HG03108 (cell line): Measurements from ENCODE around the gene EIF4B.
"Not testable (repeated sequence)": the region's sequence is repeated elsewhere in the genome, so short reads cannot be mapped to it uniquely, and the experiment has no call there.

Experiments
- ATAC-seq: cut with Tn5 transposase; IDR thresholded peaks from one replicate; pipeline ENCODE4 v1.9.1; 2021; ENCODE audit warnings: moderate library complexity; ENCODE audit not compliant: unreplicated experiment

Gene EIF4B

GRCh38 chr12:53005986-53006809, at the start of gene EIF4B:
Gene EIF4B (plus strand): TSS chr12:53006456. CDS start chr12:53006484, 28 bp downstream.
- ATAC-seq, result peak; percentile 91

GRCh38 chr12:52956987-52957386, 49.3 kb upstream of the EIF4B start:
- no peak for ATAC-seq

DNA sequence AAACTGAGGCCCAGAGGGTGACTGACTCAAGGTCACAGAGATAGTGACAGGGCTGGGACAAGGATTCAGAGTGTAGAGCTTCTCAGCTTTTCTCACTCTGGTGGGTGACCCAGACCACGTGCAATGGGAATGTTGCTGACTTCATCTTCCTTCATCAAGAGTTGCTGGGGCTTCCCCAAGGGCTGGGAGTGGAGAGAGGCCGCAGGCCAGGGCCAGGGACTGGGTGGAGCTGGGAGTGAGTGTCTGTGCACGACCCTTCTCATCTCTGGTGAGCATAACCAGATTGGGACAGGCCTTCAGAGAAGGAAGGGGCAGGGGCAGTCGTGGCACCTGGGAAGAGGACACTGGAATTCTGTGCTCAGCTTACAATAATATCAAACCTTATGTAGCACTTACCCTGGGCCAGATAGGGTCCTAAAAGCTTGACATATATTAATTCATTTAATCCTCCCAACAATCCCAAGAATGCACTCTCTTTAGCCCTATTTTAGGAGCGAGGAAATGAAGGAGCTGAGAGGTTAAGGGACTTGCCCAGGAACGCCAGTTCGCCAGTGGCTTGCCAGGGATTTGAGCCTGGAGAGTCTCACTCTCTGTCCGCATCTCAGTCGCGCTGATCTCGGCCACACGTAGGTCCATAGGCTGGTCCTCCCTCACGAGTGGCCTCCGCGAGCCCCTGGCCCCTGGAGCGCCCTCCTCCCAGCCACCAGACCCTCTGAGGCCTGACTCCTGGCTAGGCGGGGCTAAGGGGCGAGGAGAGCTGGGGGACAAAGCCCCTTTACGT, 41.5 kb upstream of the EIF4B start:
- no peak for ATAC-seq

GRCh38 chr12:52965337-52965731, 40.9 kb upstream of the EIF4B start:
- no peak for ATAC-seq

DNA sequence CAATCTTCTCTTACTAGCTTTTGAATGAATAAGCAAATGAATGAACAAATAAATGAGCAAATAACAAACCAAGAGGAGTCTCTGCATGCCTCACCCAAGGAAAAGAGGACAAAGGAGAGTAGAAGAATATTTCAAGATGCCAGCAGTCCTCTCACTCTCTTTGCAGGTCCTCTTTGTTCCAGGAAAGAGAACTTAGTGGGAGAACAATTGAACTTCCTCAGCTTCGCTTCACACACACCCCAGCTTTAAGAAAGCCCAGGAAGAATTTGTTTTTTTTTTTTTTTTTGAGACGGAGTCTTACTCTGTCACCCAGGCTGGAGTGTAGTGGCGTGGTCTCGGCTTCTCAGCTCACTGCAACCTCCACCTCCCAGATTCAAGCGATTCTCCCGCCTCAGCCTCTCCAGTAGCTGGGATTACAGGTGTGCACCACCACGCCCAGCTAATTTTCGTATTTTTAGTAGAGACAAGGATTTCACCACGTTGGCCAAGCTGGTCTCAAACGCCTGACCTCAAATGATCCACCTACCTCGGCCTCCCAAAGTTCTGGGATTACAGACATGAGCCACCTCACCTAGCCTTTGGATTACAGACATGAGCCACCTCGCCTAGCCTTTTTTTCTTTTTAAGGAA, 37.0 kb upstream of the EIF4B start:
- no peak for ATAC-seq

DNA sequence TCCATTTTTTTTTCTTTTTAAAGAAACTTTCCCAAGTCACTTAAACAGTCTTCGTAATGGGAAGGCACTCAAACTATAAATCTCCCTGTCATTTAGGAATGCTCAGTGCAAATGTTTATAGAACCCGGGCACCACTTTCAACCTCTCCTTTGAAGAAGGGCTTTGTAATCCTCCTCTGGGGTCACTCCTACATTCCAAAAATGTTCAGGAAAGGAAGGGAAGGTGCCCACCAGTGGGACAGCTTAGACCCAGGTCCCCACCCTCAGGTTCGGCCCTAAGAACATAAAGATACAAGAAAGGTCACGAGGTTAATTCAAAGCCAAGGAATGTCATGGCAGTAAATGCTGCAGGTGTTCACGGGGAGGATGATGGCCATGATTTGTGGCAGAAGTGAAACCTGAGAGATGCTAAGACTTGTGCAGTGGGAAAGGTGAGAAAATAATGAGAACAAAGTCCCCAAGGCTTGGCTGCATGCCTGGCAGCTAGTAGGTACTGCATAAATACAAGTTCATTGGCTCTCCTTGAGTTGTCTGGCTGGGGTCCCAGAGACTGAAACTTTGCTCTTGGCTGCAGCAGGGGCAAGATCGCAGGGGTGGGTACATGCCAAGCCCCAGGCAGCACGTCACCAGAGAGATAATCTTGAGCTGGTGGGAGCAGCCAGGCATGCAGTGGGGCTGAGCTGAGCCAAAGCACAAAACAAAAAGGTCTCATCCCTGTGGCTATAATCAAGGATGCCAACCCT, 36.3 kb upstream of the EIF4B start:
- no peak for ATAC-seq

DNA sequence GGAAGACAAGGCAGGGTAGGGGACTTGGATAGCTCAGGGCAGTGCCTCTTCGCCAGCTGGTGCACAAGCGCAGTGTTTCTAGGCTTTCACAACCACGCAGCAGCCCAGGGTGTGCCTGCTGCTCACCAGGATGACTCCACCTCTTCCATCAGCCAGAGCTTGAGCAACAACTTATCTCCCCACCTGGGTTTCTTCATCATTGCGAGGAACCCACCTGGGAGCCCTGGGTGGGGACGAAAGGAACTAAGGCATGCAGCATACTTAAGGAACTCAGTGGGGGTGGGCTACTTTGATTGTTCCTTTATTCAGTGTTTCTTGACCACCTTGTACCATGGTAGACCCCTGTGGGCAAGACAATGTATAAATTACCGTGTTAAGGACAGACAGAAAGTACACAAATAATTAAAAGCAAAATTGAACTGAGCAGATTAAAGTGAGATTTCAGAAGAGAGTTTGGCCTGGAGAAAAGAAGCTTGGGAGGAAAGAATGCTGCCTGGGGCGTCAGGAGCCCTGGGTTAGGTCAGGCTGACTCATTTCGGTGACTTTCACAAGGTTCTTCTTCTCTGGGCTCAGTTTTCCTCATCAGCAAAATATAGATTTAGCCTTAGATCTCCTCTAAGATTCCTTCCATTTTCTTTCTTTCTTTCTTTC, 34.5 kb upstream of the EIF4B start:
- ATAC-seq, result no peak

GRCh38 chr12:52975204-52975603, 31.1 kb upstream of the EIF4B start:
- ATAC-seq, result no peak

DNA sequence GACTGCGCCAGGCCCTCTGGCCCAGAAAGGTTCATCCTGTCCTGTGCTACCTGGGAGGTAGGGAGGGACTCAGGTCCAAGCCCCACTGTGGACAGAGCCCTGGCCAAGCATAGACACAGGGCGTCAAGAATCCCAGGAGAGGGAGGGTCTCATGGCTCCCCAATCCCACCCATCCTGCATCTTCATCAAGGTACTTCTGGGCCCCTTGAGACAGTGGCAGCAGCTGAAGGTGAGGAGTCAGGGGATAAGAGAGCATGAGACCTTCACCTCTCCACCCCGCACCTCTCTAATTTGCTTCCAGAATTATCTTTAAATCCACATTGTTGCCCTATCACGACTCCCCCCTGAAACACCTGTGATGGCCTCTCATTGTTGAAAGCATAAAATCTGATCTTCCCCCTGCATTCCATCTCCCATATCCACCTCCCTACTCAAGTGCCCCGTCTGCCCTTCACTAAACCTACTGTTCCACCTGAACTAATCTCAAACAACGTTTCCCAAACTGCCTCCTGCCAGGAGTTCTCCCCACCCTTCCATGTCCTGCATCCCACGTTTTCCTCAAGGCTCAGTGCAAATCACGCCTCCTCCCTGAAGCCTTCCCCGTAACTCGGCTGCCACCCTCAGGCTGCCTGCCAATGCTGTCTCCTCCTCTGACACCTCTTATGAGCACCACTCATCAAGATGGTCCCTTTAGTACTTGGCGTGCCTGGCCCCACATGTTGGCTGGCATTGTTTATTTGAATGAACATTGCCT, 30.3 kb upstream of the EIF4B start:
- no peak for ATAC-seq

DNA sequence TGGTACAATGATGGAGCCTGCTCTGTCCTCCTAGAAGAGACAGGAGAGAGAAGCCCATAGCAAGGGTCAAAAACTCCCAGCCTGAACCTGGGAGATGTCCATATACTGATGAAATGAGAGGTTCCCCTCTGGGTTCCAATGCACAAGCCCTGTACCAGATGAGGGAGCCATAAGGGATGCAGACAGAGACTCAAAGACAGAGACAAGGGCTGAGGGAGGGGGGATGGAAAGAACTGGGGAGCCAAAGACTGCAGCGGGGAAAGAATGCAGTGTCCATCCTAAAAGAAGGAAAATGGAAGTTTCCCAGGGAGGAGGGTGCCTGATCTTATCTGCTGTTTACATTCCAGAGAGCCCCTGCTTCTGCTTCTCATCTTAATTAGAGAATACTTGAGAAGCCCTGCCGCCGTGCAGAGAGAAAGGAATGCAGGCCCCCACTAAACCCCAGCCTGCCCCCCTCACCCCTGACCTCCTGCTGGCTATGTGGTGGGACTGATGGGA, 29.6 kb upstream of the EIF4B start:
- ATAC-seq, result no peak

DNA sequence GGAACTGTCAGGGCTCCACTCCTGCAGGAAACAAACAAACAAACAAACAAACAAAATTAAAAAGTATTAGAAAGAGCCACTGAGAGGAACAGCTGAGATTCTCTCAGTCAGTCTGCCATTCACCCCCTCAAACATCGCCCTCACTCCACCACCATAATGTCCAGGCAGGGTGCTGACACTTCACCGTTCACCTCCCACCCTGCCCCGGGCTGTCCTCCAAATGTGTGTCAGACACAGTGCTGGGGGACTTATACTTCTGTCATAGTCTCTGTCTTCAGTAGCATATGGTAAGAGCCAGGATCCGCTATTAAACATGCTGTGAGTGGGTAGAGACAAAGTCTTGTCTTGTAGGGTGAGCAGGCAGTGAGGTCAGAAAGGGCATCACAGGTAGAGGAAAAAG, 29.1 kb upstream of the EIF4B start:
- ATAC-seq, result no peak

DNA sequence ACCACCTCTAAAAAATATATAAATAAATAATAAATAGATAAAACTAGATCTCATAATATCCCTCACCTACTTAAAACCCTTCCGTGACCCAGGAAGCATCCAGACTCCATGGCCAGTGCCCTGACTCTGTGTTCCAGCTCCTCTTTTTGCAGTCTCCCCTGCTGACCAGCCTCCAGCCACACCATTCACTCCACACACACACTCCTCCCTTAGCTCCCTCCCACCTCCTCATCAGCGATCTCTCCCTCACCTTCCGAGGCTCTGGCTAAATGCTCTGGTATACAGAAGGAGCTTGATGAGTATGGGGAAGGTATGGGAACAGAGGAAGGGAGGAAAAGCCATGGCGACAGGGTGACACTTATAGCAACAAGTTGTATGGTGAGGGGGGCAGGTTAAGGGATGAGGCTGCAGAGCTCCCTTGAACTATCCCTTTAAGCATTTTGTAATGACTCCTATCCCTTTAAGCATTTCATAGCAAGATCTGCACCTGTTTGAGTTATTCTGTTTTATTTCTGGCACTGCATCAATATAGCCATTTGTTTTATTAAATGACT, 26.1 kb upstream of the EIF4B start:
- ATAC-seq, result no peak

DNA sequence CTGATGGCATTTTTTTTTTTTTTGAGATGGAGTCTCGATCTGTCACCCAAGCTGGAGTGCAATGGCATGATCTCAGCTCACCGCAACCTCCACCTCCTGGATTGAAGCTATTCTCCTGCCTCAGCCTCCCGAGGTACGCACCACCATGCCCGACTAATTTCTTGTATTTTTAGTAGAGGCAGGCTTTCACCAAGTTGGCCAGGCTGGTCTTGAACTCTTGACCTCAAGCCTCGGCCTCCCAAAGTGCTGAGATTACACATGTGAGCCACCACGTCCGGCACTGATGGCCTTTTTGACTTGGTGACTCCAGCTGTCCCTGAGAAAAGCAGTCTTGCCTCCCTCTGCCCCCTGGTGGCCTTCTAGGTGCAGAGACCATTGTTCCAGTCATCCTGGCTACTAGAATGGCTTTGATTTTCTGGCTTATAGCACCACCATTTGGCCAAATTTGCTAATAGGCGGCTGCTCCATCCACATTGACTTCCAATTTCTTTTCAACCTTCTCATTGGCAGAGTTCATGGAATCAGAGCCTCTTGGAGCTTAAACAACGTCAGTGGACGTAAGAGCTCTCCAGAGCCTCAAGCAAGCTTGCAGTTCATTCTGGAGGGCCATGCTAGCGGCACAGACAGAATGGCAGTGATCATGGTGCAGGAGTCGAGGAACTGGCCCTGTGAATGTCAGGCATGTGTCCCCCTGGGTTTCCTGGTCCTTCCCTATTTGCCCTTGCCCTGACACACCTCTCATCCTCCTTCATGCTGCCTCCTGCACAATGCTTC, 25.4 kb upstream of the EIF4B start:
- peak; percentile 66 for ATAC-seq

GRCh38 chr12:52984136-52984535, 22.1 kb upstream of the EIF4B start:
- ATAC-seq, result no peak

DNA sequence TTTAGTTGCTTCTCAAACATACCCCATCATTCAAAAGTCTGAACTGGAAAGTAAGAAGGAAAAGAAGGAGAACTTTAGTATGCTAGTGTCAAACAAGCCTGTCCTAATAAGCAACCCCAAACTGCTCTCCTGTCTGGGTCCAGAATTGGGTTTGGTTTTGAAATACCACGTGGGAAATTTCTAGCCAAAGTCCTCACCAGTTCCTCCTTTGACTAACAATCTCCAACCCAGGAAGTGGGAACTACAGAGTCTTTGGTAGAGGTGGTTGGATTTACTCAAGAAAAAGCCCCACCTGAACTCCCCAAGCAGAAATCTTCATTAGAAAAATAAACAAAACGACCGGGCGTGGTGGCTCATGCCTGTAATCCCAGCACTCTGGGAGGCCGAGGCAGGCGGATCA, 17.4 kb upstream of the EIF4B start:
- no peak for ATAC-seq

DNA sequence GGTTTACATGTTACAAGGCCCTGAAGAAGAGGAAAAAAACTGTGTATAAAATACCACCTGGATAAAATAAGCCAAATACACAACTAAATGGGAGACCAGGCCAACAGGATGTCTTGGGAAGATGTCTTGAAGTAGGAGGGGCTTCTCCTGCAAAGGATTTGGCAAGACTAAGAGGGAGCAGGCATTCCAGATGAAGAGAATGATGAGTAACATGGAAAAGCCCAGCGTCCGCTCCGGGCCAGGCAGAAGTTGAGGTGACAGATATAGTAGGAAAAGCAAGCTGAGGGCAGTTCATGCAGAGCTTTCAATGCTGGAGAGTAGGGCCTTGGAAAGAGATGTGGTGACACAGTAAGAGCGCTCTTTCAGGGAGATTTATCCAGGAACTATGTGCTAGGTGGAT, 16.1 kb upstream of the EIF4B start:
- no peak for ATAC-seq

DNA sequence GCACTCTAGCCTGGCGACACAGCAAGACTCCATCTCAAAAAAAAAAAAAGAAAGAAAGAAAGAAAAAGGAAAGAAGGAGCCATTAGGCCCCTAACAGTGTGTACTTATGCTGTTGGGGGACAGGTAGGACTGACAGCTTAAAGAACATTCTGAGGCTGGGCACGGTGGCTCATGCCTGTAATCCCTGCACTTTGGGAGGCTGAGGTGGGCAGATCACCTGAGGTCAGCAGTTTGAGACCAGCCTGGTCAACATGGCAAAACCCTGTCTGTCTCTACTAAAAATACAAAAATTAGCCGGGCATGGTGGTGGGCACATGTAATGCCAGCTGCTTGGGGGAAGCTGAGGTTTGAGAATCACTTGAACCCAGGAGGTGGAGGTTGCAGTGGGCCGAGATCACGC, 14.0 kb upstream of the EIF4B start:
- ATAC-seq, result not testable (repeated sequence)

GRCh38 chr12:52992699-52993557, 13.3 kb upstream of the EIF4B start:
- no peak for ATAC-seq
